CD4-positive, alpha-beta T cell treated with Interleukin-10 for 1 hour (primary cell): ENCODE data around the gene FADS2.

ENCODE experiments used
- DNase-seq: peaks from one replicate; pipeline ENCODE4 v3.0.0-alpha.2; 2020

FADS2 gene

DNA sequence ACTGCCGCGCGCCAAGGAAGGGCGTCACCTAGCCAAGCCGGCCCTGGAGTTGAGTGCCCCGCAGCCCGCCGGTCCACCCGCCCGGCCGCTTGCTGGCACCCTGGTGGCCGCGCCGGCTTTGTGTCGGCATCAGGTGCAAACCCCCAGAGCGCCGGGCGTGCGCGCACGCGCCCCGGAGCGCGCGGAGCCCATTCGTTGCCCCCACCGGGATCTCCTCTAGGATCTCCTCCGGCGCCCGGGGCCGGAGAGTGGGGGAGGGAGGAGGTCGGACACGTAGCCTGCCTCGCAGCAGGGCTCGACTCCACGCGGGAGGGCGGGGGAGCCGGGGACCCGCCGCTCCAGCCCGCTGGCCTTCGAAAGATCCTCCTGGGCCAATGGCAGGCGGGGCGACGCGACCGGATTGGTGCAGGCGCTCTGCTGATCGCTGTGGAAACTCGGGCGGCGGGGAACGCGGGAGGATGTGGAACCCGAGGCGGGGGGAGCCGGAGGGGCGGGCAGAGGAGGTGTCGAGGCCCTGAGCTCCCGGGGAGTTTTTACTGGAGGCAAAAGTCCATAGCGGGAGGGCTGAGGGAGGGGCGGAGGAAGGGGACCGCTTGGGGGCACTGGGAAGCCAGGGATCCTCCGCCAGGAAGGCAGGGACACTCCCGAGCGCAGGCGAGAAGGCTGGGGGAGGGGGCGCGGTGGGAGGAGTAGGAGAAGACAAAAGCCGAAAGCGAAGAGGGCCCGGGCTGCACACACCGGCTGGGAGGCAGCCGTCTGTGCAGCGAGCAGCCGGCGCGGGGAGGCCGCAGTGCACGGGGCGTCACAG lies at the start of gene FADS2:
TSS of gene FADS2 (plus strand) at position 730 of the 808 bp plus-strand sequence. CDS start 91 bp downstream, outside the sequence.
- peak; percentile 67 for DNase-seq

DNA sequence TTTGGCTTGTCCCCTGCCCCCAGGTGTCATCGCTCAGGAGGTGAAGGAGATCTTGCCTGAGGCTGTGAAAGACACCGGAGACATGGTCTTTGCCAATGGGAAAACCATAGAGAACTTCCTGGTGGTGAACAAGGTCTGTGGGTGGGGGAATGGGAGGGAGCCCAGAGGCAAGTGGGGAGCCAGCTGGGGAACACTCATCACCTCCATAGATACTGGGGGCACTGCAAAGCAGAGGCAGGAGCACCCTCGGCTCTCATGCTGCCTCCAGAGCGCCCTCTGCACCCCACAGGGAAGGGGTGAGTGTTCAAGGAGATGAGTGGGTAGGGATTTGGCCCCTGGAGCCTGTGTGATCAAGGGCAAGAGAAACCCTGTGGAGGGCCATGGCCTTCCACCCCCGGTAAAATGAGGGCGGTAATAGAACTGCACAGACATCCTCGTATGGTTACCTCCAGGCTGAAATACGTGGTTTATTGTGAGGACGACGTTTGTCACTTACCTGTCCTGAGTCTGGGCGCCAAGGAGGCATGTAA lies 49.7 kb upstream of the FADS2 start:
- no peak for DNase-seq

DNA sequence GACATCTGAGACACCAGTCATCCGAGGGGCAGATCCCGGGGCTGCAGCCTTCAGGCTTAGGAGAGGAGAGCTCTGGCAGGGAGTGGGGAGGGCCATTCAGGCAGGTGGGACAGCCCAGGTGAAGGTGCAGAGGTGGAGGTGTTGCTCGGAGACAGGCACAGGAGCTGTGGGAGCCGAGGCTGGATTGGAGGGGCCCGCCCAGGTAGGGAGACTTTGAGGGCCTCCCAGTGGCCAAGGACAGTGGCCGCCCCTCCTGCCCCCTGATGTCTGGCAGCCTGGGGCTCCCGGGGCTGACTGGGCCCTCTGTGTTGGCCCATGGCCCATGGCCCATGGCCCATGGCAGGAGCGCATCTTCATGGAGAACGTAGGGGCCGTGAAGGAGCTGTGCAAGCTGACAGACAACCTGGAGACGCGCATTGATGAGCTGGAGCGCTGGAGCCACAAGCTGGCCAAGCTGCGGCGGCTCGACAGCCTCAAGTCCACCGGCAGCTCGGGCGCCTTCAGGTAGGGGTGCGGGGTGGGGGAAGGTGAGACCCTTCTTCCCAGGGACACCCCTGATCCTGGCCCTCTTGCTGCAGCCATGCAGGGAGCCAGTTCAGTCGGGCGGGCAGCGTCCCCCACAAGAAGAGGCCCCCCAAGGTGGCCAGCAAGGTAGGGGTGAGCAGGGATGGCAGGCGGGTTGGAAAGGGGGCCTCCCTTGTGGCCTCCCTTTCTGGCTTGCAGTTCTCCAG lies 49.0 kb upstream of the FADS2 start:
- no peak for DNase-seq

DNA sequence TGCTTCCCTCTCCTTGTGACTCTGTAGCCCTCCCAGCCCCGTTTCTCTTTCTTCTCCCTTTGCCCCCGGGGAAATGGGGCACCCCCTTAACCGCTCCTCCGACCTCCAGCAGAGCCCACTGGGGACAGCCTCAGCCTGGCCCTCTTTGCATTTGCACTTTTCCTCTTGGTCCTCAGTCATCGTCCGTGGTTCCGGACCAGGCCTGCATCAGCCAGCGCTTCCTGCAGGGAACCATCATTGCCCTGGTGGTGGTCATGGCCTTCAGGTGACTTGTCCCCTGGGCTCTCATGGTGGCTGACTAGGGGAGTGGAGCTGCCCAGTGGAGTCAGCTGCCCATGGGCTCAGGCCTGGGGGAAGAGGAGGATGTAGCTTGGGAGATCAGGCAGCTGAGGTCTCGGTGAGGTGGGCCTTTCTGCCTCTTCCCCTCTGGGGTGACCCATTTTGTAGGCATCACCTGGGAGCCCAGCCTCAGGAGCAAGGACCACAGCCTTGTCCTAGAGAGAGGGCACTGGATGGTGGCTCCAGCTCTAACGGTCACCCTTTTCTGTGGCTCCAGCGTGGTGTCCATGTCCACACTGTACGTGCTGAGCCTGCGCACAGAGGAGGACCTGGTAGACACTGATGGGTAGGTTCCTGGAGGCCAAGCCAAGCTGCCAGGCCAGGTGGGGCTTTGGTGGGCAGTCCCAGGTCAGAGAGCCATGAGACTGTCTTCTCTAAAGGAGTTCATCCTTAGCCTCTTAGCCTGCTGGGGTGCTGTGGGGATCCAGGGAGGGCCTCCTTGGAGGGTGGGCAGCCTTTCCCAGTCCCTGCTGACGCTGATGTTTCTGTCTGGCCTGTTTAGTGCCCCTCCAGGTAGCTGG lies 48.2 kb upstream of the FADS2 start:
- DNase-seq, result no peak

DNA sequence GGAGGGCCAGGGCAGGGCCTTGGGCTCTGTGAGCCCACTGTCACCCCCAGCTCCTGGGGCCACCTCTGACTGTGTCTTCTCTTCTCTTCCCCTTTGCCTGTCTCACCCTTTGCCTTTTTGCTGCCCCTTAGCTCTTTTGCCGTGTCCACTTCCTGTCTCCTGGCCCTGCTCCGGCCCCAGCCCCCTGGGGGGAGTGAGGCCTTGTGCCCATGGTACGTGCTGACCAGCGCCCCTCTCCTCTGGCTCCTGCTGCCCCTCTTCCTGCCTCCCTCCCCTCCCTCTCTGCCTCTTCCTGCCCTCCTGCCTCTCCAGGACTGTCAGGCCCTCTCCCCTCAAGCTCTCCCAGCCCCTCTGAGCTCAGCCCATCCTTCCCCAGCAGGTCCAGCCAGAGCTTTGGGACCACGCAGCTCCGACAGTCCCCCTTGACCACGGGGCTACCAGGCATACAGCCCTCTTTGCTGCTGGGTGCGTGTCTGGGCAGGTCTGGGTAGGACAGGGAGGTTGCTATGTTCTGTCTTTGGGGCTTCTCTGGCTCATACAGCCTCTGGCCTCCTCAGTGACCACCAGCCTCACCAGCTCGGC lies 47.4 kb upstream of the FADS2 start:
- DNase-seq, result no peak

DNA sequence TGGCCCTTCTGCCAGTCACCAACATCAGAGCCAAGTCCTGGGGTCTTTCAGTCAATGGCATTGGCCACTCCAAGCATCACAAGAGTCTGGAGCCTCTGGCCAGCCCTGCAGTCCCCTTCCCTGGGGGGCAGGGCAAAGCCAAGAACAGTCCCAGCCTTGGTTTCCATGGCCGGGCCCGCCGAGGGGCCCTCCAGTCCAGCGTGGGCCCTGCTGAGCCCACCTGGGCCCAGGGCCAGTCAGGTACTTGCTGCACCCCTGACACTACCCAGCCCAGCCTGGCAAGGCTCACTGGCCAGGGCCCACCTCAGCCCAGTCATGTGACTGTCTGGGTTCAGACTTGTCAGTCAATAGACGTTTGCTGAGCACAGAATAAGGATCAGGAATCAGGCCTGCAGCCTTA lies 46.5 kb upstream of the FADS2 start:
- no peak for DNase-seq

DNA sequence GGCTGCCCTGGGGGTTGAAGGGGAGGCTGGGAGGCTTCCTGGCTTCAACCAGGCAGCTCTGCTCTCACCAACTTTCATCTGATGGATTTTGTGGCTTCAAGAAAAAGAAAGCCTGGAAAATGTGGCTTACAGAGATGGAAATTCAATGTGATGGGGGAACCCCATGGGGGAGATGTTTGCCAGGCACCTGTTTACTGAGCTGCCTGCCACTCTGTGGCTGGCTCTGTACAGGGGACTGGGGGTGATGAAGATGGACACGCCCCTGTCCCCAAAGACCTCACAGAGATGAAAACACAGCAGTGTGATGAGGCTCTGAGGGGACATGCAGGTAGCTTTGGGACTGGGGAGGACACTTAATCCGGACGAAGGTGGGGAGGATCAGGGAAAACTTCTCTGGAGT lies 45.8 kb upstream of the FADS2 start:
- no peak for DNase-seq

DNA sequence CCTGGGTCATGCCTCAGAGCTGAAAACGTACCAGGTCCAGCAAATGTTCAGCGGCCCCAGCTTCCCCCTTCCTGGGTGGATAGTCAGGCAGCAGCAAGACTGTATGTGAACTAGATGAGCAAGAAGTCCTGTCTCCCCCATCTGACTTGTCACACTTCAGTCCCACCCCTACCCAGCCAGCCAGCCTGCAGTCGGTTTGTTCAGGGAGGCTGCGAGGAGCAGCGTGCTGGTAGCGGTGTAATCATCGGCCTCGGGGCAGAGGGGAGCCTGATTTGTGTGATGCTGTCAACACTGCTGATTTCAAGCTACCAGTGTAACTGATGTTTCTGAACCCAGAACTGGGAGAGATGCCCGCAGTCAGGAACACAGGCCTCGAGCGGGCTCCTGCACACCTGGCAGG lies 45.3 kb upstream of the FADS2 start:
- DNase-seq, result no peak

DNA sequence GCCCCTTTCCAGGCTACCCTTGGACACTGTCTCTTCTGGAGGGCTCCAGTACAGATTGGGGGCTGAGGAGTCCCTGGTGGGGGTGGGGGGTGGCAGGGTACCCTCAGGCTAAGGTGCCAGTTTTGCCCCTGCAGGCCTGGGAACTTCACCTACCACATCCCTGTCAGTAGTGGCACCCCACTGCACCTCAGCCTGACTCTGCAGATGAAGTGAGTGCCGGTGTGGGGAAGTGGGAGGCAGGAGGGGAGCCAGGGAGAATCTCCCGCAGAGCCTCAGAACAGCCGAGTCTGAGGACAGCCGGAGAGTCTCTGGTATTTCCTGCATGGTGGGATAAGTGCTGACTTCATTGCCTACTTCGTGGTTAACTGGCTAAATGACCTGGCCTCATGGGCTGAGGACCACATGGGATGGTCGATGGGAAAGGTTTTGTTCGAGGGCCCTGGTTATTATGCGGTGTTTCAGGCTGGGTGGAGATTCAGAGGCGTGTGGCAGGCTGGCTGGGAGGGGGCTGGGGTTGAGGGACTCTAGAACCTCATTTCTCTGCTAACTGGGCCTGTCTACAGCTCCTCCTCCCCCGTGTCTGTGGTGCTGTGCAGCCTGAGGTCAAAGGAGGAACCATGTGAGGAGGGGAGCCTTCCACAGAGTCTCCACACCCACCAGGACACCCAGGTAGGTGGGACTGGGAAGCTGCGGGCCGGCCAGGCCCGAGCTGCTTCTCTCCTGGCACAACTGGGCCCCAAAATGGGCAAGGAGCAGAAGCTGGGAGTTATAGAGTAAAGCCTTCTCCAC lies 44.2 kb upstream of the FADS2 start:
- DNase-seq, result no peak

DNA sequence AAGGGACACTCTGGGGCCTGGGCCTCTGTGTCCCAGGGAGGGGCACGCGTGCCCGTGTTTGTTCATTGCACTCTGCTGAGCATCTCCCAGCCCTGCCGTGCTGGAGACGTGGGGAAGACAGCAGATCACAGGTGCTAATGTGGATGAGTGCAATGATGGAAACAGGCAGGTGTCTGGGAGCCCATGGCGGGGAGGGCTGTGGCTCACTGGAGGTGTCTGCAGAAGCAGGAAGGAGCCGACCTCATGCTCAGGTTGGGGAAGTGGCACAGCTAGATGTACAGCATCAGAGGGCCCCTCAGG lies 43.6 kb upstream of the FADS2 start:
- no peak for DNase-seq

DNA sequence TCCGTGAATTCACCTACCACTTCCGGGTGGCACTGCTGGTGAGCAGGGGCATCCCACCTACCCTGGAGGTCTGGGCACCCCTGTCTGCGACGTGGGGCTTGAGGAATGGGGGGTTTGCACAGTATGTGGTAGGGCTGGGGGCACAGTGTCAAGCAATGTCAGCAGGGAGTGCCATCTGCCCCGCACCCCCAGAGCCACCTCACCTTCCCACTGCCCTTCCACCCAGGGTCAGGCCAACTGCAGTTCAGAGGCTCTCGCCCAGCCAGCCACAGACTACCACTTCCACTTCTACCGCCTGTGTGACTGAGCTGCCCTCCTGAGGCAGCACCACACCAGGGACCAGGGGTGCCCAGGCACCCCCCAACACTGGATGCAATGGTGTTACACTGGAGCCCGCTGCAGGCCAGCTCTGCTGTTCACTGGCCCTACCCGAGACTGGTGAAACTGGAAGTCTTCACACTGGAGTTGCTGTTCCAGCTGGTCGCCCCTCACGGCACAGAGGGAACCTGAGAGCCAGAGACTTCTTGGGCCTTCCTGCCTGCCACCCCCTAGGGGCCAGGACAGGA lies 42.2 kb upstream of the FADS2 start:
- no peak for DNase-seq

DNA sequence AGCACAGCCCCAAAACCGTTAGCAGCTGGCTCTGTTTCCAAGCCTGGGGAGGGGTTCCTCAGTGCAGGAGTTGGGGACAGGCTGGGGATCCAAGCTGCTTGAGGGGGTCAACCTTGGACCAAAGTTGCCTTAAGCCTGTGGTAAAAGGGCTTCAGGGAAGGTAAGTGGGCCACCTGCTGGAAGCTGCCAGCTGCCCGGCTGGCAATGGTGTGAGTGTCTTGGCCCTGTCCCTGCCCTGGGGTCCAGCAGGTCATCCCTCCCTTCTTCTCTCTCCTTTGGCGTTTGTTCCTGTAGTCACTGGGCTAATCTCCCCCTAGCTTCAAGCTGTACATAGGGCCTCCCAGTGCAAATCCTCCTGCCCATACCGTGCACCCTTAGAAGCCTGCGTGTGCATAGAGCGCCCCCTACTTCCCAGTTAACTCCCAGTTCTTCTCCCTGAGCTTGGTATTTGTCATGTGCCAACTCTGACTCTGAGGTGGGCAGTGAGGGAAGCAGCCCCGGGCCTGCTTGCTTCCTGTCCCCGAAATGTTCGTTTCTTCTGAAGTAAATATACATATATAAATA lies 40.1 kb upstream of the FADS2 start:
- DNase-seq, result peak; percentile 25

DNA sequence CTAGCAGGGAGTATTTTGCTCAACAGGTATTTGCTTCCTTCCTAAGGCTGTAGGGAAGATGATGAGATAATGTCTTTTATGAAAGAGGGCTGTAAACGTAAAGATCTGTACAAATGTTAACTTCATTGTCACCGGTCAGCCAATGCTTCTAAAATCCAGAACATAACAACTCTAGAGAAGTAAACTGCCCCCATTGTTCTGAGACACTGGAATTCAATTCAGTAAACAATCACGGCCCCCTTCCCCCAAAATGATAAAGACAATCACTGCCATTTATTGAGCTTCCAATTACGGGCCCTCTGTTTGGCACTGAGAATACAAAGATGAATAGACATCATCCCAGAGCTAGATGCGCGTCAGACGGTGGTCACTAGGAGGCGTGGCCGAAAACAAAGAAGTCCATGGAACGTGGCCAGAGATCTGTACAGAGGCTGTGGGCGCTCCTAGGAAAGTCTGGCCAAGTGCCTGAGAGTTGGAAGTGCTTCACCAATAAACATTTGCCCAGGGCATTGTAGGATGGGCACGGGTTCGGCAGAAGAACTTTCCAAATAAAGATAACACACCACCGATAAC lies 36.3 kb upstream of the FADS2 start:
- peak; percentile 57 for DNase-seq

DNA sequence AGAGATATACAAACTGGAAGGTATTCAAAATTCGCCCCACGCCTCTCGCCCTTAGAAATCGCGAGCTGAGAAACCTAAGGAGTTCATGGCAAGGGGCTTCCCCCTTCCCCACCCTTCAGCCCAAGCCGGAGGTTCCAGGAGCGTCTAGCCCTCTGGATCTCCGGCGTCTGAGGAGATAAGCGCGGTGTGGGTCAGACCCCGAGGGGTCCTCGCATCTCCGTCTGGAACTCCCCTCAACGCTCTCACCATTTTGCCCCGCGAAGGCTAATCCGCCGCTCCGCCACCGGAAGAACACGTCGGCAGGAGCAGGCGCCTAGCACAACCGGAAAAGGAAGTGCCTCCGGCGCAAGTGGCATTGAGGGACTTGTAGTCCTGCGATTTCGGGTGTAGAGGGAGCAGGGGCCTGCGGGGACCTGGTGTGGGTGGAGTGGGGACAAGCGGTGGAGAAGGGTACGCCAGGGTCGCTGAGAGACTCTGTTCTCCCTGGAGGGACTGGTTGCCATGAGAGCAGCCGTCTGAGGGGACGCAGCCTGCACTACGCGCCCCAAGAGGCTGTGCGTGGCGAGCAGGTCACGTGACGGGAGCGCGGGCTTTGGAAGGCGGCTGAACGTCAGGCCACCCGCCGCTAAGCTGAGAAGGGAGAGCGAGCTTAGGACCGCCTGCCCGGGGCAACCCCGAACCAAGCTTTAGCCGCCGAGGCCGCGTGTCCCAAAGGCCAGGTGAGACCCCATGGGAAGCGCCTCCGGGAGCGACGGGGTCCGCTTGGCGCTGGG lies 35.6 kb upstream of the FADS2 start, which contains the start of the genes FEN1 and TMEM258:
TSS of gene FEN1 (plus strand) at position 602 of the 773 bp plus-strand sequence. CDS start 2,451 bp downstream, outside the sequence.
TSS of gene TMEM258 (minus strand) at position 290 of the 773 bp plus-strand sequence. CDS start at position 249, 41 bp downstream.
- DNase-seq, result peak; percentile 89

DNA sequence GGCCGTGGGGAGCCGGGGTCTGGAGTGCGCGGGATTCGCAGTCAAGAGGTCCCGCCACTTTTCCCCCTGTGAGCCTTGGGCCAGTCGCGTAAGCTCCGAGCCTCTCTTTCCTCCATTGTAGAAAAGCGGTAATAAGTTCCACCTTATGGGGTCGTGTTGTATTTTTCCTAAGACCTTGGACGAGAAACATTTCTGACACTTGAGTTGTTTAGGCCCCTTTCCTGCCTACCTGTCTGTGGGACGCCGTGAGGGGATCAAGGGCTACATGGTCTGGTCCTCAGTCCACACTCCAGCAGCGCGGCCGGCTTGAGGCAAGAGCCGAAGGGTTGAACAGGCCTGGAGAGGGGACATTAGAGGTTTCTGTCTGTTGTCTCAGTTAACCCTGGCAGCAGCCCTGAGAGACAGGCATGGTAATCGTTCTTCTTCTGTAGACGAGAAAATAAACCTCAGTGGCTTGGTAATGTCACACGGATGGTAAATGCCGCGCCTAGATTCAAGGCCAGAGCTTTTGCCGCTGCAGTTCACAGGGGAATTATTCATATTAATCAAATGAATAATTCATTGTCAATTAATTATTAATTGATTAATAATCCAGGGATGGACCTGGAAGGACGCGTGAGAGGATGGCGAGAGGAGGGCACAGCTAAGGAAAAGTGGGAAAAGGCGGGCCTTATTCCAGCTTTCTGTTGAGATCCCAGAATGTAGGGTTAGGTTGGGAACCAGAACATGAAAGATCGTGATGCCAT lies 34.8 kb upstream of the FADS2 start:
- DNase-seq, result no peak

DNA sequence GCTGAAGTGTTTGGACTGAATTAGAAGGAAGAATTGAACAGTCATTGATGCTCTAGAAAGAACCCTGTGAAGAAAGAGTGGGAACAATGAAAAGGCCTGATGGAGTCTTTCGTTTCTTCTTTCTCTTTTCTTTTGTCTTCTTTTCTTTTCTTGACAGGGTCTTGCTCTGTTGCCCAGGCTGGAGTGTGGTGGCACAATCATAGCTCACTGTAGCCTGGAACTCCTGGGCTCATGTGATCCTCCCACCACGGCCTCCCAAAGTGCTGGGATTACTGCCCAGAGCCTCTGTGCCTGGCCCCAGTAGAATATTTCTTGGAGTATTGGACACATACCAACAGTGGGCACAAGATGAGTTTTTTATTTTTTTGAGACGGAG lies 34.3 kb upstream of the FADS2 start:
- DNase-seq, result no peak

DNA sequence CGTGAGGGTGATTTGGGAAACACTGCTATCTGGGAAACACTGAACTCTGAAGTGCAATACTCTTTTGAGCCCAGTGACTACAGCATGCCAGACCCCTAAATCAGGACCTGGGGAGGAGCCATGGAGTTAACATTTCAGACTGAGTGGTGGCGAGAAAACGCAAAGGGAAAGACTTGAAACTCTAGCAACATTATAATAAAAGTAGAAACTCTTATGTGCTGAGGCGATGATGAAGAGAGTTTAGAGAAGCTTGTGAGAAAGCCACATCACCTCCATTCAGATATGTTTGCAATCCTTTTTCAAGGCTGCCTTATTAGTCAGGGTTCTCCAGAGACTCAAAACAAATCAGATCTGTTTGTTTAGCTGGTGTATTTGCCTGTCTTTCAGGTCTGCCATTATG lies 33.5 kb upstream of the FADS2 start:
- no peak for DNase-seq

DNA sequence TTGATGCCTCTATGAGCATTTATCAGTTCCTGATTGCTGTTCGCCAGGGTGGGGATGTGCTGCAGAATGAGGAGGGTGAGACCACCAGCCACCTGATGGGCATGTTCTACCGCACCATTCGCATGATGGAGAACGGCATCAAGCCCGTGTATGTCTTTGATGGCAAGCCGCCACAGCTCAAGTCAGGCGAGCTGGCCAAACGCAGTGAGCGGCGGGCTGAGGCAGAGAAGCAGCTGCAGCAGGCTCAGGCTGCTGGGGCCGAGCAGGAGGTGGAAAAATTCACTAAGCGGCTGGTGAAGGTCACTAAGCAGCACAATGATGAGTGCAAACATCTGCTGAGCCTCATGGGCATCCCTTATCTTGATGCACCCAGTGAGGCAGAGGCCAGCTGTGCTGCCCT lies 32.6 kb upstream of the FADS2 start:
- DNase-seq, result no peak

DNA sequence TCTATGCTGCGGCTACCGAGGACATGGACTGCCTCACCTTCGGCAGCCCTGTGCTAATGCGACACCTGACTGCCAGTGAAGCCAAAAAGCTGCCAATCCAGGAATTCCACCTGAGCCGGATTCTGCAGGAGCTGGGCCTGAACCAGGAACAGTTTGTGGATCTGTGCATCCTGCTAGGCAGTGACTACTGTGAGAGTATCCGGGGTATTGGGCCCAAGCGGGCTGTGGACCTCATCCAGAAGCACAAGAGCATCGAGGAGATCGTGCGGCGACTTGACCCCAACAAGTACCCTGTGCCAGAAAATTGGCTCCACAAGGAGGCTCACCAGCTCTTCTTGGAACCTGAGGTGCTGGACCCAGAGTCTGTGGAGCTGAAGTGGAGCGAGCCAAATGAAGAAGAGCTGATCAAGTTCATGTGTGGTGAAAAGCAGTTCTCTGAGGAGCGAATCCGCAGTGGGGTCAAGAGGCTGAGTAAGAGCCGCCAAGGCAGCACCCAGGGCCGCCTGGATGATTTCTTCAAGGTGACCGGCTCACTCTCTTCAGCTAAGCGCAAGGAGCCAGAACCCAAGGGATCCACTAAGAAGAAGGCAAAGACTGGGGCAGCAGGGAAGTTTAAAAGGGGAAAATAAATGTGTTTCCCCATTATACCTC lies 32.1 kb upstream of the FADS2 start:
- no peak for DNase-seq
